ENCODE measurements around the gene SLAMF8. TPM values are rescaled to one million over a fixed set of nuclear protein-coding genes. Genes with fewer than 3 reads are reported as not detected.

SLAMF8 gene
- total RNA-seq, result 3.6 TPM

DNA sequence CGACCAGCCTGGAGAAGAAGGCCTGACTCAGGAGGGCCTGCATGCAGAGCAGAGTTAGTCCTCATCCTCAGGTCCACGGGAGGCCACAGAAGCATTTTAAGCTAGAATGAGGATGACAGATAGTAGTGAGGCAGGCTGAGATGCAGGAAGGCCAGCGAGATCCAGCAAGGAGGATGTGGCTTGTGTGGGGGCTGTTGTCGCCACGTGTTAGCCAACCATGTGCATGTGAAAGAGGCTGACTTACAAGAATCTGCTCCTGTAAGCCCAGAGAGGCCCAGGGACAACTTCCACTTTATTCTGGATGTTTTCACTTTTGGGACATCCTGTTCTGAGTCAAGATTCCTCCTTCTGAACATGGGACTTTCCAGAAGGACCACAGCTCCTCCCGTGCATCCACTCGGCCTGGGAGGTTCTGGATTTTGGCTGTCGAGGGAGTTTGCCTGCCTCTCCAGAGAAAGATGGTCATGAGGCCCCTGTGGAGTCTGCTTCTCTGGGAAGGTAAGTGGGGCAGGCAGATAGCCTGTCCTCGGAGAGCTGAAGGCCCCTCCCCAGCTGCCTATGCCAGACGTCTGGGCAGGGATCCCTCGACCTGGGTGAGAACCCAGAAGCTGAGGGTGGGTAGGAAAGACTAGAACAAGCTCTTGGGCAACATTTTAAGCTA is at the start of gene SLAMF8:
Gene SLAMF8 (plus strand): TSS at position 433 of the 661 bp plus-strand sequence. CDS start 26 bp downstream, at position 459.
- DNase-seq (ENCODE audit: low spot score), result peak; percentile 56

DNA sequence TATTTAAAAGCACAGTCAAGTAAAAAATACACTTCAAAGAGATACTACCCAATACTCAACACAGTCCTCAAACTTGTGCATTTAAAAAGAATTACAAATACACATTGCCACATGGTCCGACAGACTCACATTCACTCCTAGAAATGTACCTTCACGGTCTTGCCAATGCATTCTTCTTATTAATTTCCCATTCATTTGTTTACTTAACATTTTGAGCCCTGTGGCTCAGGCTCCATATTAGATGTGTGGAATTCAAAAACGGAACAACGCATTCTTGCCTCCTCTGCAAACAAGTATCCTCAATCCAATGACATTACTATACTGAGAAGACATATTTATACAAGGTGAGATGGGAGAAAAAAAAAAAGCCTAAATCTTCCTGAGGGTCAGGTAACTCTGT is 48.4 kb upstream of the SLAMF8 start:
- DNase-seq (ENCODE audit: low spot score), result no peak

DNA sequence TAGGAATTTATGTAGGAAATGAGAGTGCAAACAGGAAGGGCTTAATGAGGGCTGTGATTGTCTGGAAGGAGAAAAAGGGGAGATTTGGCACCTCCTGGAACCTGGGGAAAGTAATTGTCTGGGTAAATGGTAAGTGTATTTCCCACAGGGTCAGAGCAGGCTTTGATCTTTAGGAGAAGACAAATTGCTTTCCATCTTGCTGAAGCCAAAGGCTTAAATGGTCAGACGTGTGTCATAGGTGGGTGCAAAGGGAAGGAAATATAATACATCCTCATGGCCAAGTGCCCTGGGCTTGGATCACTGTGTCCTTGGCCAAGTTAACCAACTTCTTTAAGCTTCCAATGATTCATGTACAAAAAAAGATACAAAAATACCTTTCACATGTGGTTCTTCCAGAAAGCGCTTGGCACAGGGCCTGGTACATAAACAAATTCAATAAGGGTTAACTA is 47.2 kb upstream of the SLAMF8 start:
- DNase-seq (ENCODE audit: low spot score), result no peak

DNA sequence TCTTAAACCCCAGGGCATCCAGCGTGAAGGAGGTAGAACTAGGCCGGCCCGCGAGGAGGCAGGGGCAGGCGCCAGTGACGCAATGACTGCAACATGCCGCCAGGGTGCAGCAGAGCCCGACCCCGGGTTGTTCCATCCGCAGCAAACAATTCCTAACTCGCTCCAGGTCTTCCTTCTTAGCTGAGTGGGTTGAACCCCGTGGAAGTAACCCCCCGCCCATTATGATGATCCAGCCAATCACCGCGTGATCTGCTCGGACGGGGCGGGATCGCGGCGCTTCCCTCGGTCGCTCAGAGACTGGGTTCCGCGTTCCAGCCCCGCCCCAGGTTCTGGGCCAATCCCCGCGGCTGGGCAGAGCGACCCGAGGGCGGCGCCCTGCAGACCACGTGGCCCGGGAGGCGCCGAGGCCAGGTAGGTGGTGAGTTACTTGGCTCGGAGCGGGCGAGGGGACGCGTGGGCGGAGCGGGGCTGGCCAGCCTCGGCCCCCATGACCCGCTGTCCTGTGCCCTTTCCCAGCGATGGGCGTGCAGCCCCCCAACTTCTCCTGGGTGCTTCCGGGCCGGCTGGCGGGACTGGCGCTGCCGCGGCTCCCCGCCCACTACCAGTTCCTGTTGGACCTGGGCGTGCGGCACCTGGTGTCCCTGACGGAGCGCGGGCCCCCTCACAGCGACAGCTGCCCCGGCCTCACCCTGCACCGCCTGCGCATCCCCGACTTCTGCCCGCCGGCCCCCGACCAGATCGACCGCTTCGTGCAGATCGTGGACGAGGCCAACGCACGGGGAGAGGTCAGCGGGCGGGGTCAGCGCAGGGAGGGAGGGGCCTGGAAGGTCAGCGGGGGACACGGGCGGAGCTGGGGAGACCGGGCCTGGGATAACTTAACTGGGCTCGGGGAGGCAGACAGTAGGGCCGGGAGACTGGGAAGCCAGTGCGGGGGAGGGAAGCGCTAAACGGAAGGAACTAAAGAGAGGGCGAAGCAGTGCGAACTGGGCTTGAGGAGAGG is 45.8 kb upstream of the SLAMF8 start, which contains the start of gene DUSP23:
Gene DUSP23 (plus strand): TSS at position 380 of the 1,000 bp plus-strand sequence. CDS start 139 bp downstream, at position 519.
- peak; percentile 99 for DNase-seq (ENCODE audit: low spot score)

DNA sequence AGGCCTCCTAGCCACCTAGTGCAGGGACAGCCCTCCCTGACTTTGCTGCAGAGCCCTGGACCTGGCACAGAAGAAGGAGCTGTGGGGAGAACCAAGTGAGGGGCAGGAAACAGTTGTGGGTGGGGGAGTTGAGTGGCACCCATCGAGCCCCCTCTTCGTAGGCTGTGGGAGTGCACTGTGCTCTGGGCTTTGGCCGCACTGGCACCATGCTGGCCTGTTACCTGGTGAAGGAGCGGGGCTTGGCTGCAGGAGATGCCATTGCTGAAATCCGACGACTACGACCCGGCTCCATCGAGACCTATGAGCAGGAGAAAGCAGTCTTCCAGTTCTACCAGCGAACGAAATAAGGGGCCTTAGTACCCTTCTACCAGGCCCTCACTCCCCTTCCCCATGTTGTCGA is 44.7 kb upstream of the SLAMF8 start:
- DNase-seq (ENCODE audit: low spot score), result no peak

DNA sequence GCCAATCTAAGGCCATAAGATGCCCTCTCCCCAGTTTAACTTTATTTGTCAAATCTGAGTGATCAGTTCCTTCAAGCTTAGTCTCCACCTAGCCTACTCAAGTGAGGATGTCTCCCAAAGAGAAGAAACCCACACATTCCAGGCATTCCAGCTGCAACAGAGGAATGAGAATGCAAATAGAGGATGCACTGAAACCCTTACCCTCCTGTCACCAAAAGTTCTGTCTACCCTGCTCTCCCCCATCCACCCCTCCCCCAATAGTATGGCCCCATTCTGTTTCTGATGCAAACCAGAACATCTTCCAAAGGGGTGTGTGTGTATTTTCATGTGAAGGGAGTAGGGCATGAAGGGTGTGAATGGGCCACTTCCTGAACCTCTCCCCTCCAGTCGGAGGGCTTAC is 42.9 kb upstream of the SLAMF8 start:
- no peak for DNase-seq (ENCODE audit: low spot score)

DNA sequence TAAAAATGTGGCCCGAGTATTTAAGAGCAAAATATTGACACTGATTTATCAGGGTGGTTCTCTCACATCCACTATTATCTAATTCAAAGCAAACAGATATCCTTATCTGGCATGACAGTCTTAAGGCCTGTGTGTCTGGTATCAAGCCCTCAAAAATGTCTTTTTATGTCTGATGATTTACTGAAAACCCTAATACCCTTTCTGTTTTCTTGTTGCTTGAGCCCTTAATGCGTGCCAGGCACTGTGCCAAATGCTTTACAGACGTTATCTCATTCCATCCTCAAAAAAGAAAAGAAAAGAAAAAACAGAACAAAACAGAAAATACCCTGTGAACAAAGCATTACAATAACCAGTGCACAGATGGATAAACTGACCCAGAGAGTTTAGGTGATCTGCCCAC is 40.2 kb upstream of the SLAMF8 start:
- DNase-seq (ENCODE audit: low spot score), result no peak

DNA sequence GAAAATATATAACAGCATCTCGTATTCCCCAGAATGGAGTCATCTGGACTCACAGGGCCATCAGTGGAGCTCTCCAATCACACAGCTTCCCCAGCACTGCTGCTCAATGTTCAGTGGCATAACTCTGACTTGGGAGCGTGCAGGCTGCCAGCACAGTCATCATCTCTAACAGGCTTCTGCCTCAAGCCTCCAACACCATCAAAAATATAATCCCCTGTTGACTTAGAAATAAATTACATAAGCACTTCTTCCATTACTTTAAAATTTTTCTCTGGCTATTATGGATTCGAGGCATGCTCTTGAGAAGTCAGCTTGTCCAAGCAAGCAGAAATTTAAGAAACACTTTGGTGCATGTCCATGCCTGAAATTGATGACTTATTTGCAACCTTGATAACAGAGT is 39.7 kb upstream of the SLAMF8 start:
- no peak for DNase-seq (ENCODE audit: low spot score)

DNA sequence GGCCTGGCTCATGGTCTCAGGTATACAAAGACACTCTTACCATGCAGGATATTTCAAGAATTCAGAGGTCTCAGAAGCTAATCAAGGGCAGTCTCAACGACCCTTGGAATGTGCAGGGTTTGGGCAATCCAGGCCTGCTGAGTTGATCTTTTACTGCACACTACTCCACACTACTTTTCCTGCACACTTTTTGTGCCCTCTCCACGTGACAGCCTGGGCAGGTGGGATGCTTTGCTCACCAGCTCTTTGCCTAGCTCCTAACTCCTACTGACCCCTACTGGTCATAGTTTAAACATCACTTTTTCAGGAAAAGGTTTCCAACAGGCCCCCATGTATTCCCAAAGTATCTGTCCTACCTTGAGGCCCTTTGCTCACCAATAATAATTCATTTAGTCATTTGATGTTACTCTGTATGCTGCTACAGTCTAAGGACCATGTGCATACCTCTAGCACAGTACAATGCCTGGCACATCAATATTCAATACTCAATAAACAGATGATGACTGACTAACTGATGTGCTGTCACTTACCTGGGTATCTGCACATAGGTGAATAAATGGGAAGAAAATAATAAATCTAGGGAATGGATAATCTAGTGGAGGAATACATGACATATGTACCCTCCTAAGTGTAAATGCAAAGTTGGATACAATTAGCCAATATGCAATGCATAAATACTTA is 36.3 kb upstream of the SLAMF8 start:
- DNase-seq (ENCODE audit: low spot score), result no peak

DNA sequence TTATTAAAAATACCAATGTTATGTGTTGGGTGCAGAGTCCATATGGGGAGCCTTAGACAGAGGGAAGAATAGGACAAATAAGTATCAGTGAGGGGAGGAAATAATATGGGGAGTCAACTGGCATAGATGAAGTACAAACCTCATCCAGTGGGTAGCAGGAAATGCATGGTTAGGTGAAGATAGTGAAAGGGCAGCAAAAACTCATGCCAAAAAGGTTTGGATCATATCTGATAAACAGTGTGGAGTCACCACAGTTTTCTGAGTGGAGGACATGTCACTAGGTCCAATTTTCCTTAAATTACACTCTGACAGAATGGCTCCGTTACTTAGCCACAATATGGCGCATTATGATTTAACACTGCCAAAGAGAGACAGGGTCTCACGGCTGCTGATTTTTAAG is 35.6 kb upstream of the SLAMF8 start:
- DNase-seq (ENCODE audit: low spot score), result no peak

DNA sequence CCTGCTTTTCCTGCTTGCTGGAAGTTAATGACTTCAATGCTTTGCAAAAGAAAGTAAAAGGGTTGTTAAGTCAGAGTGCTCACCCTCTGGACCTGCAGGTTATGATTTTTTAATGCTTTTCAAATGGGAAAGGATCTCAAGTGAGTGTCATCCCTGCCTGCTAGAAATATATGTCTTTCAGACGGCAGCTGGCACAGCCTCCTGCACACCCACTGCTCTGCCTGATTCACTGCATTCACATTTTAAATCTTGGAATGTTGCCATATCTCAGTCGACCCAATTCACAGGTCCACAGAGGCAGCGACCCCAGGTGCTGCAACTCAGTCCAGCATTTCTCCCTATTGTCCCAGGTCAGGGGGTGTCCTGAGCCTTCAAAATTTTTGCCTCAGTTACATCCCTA is 35.2 kb upstream of the SLAMF8 start:
- DNase-seq (ENCODE audit: low spot score), result no peak

DNA sequence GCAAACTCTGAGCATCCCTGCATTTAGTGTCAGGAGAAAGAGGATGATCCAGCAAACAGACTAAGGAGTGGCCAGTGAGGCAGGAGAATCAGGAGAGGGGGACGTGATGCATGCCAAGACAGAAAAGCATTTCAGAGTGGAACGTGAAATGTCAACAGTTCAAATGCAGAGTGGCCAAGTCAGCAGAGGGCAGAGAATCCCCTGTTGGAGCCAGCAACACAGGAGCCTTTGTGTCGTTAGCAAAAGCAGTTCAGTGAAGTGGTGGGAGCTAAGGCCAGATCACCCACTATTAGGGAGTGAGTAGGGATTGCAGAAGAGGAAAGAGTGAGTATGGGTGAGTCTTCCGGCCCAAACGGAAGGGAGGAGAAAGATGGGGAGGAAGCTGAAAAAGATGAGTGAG is 31.1 kb upstream of the SLAMF8 start:
- DNase-seq (ENCODE audit: low spot score), result no peak

DNA sequence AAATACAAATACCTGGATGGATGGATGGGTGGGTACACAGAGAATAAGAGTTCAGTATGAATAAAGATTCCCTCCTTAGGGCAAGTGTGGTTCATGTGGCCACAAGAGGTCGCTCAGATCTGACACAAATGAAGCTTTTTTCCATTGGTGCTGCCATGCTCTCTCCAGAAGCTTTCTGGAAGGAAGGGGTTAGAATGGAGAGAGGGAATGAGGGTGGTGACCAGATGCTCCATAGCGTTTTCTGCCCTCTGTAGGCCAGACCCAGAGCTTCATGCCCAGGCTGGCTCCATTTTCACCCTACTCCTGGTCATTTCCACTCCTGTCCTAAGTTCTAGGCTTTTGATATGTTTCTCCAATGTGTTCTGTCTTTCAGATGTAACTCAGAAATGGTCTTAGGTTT is 27.8 kb upstream of the SLAMF8 start:
- DNase-seq (ENCODE audit: low spot score), result no peak

DNA sequence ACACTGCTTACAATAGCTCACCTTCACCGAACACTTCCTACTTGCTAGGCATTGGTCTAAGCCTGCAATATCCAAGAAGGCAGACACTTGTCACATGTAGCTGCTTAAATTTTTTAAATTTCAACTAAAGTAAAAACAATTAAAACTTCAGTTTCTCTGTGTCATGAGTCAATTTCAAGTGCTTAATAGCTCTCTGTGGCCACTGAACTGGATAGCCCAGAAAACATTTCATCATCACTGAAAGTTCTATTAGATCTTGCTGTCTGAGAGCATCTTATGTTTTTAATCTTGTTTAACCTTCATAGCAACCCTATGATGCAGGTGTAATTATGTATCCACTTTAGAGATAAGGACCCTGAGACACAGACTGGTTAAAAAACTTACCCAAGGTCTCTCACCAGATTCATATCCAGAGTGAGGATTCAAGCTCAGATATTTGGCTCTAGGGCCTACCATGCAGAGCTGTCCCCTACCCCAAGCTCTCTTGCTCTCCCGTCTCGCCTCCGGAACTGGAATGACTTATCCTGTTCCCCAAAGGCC is 27.2 kb upstream of the SLAMF8 start:
- DNase-seq (ENCODE audit: low spot score), result no peak

DNA sequence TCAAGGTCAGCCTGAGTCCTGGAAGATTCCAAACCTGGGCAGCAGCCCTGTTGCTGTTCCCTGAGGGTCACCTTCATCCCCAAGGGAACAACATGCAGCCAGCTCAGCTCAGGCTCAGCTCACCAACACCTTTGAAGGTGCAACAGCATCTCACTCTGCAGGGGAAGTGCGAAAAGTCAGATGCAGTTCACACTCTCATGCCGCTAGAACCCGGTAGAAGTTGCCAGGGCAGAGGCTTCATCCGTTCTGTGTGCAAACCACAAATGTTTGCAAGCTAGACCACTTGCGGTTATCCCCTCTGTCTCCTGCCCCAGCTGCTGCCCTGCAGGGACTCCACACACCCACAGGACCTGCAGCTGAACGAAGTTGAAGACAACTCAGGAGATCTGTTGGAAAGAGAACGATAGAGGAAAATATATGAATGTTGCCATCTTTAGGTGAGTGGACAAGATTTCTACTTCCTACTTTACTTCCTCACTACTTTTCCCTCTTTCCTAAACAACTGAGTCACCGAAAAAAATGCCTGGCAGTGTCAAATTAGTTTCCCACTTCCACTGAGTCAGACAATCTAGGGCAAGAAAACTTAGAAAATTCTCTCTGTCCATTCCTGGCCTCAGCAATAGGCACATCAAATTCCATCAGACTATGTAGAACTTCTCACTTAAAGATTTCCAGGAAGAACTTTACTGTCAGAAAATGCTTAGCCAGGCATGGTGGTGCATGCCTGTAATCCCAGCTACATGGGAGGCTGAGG is 26.3 kb upstream of the SLAMF8 start:
- DNase-seq (ENCODE audit: low spot score), result no peak

DNA sequence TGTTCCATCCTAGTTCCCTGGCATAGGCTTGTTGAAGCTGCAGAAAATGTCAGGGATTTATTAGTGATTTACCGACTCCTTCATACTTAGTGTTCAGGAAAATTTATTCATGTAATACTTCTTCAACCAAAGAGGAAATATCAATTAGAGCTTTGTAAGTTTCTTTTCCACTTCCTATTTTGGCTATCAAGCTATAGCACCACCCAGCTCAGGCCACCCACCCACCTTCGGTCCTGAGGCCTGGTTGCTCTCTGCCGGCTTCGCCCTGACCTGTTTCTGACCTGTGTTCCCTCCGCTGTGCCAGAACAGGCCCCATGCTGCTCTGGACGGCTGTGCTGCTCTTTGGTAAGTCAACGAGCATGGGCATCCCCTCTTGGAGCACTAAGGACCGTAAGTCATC is 24.6 kb upstream of the SLAMF8 start, which contains the start of gene FCRL6:
Gene FCRL6 (plus strand): TSS at position 250 of the 400 bp plus-strand sequence. CDS start 65 bp downstream, at position 315.
- no peak for DNase-seq (ENCODE audit: low spot score)

DNA sequence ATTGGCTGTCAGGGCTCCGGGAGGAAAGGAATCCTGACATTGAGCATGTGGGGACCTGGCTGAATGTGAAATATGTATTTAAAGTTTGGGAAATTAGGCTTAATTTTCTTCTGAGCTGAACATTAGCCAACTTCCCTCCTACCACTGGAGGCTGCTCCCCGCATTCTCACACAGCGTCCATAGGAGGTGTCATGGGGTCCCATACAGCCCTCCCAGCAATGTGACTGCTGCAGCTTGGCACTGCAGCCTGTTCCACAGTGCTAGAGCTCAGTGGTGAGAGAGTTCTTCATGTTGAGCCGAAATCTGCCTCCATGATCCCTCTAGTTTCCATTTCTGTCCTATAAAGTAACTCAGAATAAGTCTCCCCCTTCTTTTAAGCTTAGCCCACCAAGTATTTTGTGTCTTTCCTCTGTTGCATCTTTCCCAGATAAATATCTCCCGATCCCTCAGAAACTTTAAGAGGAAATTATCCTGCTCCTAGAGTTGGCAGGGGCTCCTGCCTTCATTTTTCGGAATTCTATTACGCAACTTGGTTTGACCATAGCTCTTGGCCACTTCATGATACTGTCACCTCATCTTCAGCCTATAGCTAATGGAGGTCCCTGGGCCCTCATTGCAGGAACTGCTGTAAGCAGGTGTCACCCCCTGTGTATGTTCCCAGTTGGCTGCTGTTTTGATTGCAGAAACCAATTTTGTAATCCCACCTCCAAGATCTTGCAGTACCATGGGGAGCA is 22.6 kb upstream of the SLAMF8 start:
- no peak for DNase-seq (ENCODE audit: low spot score)

DNA sequence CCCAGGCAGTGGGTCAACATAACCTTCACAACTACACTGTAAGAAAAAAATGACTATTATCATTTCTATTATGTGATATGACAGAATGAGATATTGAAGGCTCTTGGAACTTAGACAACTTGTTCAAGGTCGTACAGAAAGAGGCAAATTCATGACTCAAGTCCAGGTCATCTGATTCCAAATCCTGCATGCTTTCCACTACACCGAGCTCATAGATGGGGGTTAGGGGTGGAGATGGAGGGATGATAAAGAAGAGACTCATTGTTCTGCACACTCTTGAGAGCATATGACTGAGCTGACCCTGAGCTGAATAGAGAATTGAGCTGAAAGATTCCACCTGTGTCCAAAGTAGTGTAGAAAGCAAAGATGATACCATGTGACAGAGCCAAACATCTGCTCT is 21.7 kb upstream of the SLAMF8 start:
- DNase-seq (ENCODE audit: low spot score), result no peak

DNA sequence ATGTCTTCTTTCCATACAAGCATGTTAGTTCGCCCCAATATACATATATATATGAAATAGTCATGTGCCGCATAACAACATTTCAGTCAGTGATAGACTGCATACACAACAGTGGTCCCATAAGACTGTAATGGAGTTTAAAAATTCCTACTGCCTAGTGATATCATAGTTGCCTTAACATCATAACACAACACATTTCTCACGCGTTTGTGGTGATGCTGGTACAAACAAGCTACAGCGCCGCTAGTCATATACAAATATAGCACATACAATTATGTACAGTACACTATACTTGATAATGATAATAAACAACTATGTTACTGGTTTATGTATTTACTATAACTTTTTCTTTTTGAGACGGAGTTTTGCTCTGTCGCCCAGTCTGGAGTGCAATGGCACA is 10.7 kb upstream of the SLAMF8 start:
- no peak for DNase-seq (ENCODE audit: low spot score)

DNA sequence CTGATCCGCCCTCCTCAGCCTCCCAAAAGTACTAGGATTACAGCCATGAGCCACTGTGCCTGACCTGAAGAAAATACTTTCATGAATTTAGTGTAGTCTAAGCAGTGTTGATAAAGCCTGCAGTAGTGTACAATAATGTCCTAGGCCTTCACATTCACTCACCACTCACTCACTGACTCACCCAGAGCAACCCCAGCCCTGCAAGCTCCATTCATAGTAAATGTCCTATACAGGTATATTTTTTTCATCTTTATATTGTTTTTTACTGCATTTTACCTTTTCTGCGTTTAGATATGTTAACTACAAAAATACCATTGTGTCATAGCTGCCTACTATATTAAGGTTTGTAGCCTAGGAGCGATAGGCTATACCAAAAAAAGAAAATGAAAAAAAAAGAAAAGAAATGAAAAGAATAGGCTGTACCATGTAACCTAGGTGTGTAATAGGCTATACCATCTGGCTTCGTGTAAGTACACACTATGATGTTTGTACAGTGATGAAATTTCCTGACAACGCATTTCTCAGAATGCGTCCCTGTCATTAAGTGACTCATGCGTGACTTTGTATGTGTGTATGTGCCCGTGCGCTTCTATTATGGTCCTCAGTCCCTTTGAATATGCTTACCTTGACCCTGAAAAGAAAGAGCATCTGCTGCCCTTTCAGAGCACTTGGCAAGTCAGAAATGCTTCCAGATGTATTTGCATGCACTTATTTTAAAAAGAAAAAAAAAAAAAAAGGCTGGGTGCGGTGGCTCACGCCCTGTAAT is 9.2 kb upstream of the SLAMF8 start:
- no peak for DNase-seq (ENCODE audit: low spot score)
